Kidney (tissue), 14 donors: ENCODE measurements around the gene HPS4. TPM values are rescaled to one million over a fixed set of nuclear protein-coding genes. Genes with fewer than 3 reads are reported as not detected.

Source experiments
- DNase-seq, 5 donors: peaks; one replicate each; pipeline ENCODE4 v3.0.0-alpha.2; 2013 to 2020
- FAIRE-seq: peaks from 2 replicates; lab custom pipeline; 2012; peaks lifted over from hg19 to GRCh38; lab: Jason Lieb, UNC
- H3K27ac ChIP-seq, 2 donors: one replicate each; pipeline ENCODE4 v1.7.0; 2013; ENCODE audit warnings: low read depth in 2 of 2, low read length in 2 of 2, inconsistent platforms in 1 of 2
- H3K27me3 ChIP-seq: one replicate; pipeline ENCODE4 v1.7.1; 2013; ENCODE audit warnings: low read length, inconsistent platforms; ENCODE audit not compliant: control insufficient read depth, insufficient read depth
- H3K36me3 ChIP-seq, 3 donors: one replicate each; pipeline versions ENCODE4 v1.7.0 to v1.7.1; 2013; ENCODE audit warnings: low read length in 3 of 3, control low read depth in 1 of 3, inconsistent platforms in 1 of 3; ENCODE audit not compliant: insufficient read depth in 3 of 3, control insufficient read depth in 2 of 3
- H3K4me1 ChIP-seq, 3 donors: one replicate each; pipeline versions ENCODE4 v1.7.0 to v1.7.1; 2013; ENCODE audit warnings: low read length in 3 of 3, inconsistent platforms in 1 of 3, low read depth in 1 of 3; ENCODE audit not compliant: control insufficient read depth in 2 of 3, insufficient read depth in 2 of 3
- H3K4me3 ChIP-seq, 3 donors: one replicate each; pipeline versions ENCODE4 v1.7.0 to v1.8.1; 2013; ENCODE audit warnings: low read length in 3 of 3, control low read depth in 1 of 3, inconsistent platforms in 1 of 3
- H3K9ac ChIP-seq, 3 donors: one replicate each; pipeline versions ENCODE4 v1.7.0 to v1.7.1; 2013; ENCODE audit warnings: low read length in 3 of 3, control low read depth in 1 of 3, inconsistent platforms in 1 of 3
- H3K9me3 ChIP-seq, 3 donors: one replicate each; pipeline versions ENCODE4 v1.7.0 to v1.7.1; 2013; ENCODE audit warnings: low read length in 3 of 3, control low read depth in 1 of 3, inconsistent platforms in 1 of 3; ENCODE audit not compliant: control insufficient read depth in 2 of 3, insufficient read depth in 1 of 3
- CTCF ChIP-seq: IDR thresholded peaks from 3 replicates; pipeline ENCODE4 v1.5.1; 2012; ENCODE audit warnings: mild to moderate bottlenecking, moderate library complexity, borderline replicate concordance; ENCODE audit not compliant: insufficient read depth; ENCODE audit errors: extremely low read depth
- intact Hi-C: fragments of 100-400 bp; cut with DNase I; formaldehyde crosslinking; loops from one replicate; pipeline ENCODE4 v1.11.1; 2022
- polyA plus RNA-seq: library from polyadenylated mRNA; stranded (reverse); fragments of 350-450 nt; fragmentation: Illumina TruSeq; extraction: RNeasy Lipid Tissue Mini Kit (QIAGEN cat#74804); gene quantifications from one replicate; pipeline ENCODE4 v1.2.3, GENCODE V29; 2014; ENCODE audit warnings: low read depth, low replicate concordance; ENCODE audit not compliant: insufficient read depth
- total RNA-seq: library from RNA; stranded (reverse); fragmentation: NEBNext Ultra II Directional; extraction: Animal tissue kit (Norgen Biotek cat#: 25700); gene quantifications from one replicate; pipeline ENCODE4 v1.2.1, GENCODE V29; 2021
- donor health status: control.
- donor health status: control.
- donor health status: control.
- donor health status: control.
- donor health status: control.
- donor health status: DM: yes; HTN: yes; CAD: no.
- donor health status: Normal renal cell carcinoma (clear cell type).

HPS4 gene
- total and polyA plus RNA-seq, 2 donors from 2014 or later = 11.9 to 35.5 TPM

- no peak overlapping the region for H3K27ac ChIP-seq
- intact Hi-C loops = no loop called here
- H3K27me3 ChIP-seq = no peaks in the 10 kb centered on the region
- H3K9me3 ChIP-seq = no peaks in the 10 kb centered on the region
- peak overlapping the region in 1 of 3 donors; percentile 98 for H3K4me3 ChIP-seq
- no peak for DNase-seq
- FAIRE-seq = no peak
- no peak overlapping the region for H3K9ac ChIP-seq
- H3K36me3 ChIP-seq = peaks cover 2 to 8% (median 5%) of the 10 kb centered on the region in 3 donors
- TF ChIP-seq CTCF = no peak
- H3K4me1 ChIP-seq = peaks cover 3 to 15% (median 12%) of the 10 kb centered on the region in 3 donors
Measured at GRCh38 chr22:26513838-26514237, 30.3 kb upstream of the HPS4 start.

- H3K36me3 ChIP-seq = peaks cover 5 to 10% (median 9%) of the 10 kb centered on the region in 3 donors
- peak within 1 kb of the TSS in 1 of 2 donors; percentile 66 for H3K27ac ChIP-seq
- FAIRE-seq (no peak), DNase-seq (peak; percentile 95 to 98 (median 96))
- peak within 1 kb of the TSS; percentile 93 to 98 (median 98) for H3K4me3 ChIP-seq
- H3K9ac ChIP-seq = peak within 1 kb of the TSS; percentile 74 to 84 (median 80)
- no peak for TF ChIP-seq CTCF
- no peaks in the 10 kb centered on the region for H3K27me3 ChIP-seq
- intact Hi-C loops = no loop called here
- H3K9me3 ChIP-seq = no peaks in the 10 kb centered on the region
- H3K4me1 ChIP-seq = peaks cover 3 to 15% (median 12%) of the 10 kb centered on the region in 3 donors
Measured at GRCh38 chr22:26512149-26512793, 28.7 kb upstream of the HPS4 start, which contains the start of gene TFIP11. Gene TFIP11, minus strand, starts transcription at chr22:26512473. Its CDS starts 2,201 bp downstream, at chr22:26510272.

GRCh38 chr22:26508148-26508547 is 24.6 kb upstream of the HPS4 start:
- Histone ChIP-seq H3K36me3 (peaks cover 9 to 45% (median 27%) of the 10 kb centered on the region in 3 donors), H3K27ac (no peak overlapping the region), H3K9ac (no peak overlapping the region), H3K9me3 (no peaks in the 10 kb centered on the region), H3K27me3 (no peaks in the 10 kb centered on the region), H3K4me3 (no peak overlapping the region), H3K4me1 (peaks cover 3 to 12% (median 5%) of the 10 kb centered on the region in 3 donors)
- FAIRE-seq (no peak), DNase-seq (no peak)
- TF ChIP-seq CTCF = no peak
- intact Hi-C loops = no loop called here
